ACHN (cell line): ENCODE measurements around the gene RGSL1.

Source experiments
- DNase-seq: peaks from one replicate; pipeline ENCODE4 v3.0.0-alpha.2; 2015
- in situ Hi-C: cut with HindIII; loops from 2 replicates; pipeline ENCODE4 v1.10.0; 2017; ENCODE audit warnings: low sequenced_read_pairs, low pct_ligation_motif_present, low pct_unique_long_range_greater_than_20kb

RGSL1 gene

GRCh38 chr1:182450087-182450486, at the start of gene RGSL1:
RGSL1 (plus strand) TSS chr1:182450146; CDS start chr1:182450166, 20 bp downstream.
- DNase-seq: no peak
- in situ Hi-C loops: no loop called here

GRCh38 chr1:182400567-182400966, 49.4 kb upstream of the RGSL1 start, which contains the start of gene TEDDM1:
TEDDM1 (minus strand) TSS chr1:182400667; CDS start chr1:182400485, 182 bp downstream.
- DNase-seq: no peak
- in situ Hi-C loops: no loop called here

GRCh38 chr1:182404781-182405180, 45.2 kb upstream of the RGSL1 start:
- in situ Hi-C loops: no loop called here
- no peak for DNase-seq

DNA sequence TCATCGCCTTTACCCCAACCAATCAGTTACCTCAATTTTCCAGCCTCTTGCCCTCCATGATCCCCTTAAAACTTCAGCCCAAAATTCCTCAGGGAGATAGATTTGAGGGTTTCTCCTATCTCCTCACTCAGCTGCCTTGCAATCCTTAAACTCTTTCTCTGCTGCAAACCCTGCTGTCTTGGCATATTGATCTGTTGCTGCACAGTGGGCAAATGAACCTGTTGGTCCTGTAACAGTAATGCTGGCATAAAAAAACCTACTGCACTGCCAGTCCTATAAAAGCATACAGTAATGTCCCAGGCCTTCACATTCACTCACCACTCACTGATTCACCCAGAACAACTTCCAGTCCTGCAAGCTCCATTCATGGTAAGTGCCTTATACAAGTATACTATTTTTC, 44.4 kb upstream of the RGSL1 start:
- DNase-seq: no peak
- in situ Hi-C loops: no loop called here

GRCh38 chr1:182406012-182406411, 43.9 kb upstream of the RGSL1 start:
- no peak for DNase-seq
- in situ Hi-C loops: no loop called here

DNA sequence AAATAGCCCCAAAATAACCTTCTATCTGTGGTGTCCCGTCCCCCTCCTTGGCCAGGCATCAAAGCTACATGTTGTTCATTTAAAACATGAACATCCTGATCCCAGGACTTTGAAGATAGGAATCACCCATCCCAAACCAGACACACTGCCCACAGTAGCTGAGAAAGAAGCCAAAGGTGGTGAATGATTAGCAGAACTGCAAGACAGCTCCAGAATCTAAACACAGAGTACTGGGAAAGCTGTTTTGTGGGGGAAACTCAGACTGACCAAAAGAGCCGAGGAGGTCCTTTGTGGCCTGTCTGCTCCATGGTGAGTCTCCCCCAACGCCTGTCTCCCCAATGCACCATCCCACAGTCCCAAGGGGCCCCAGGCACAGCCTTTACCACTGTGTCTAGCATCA, 42.2 kb upstream of the RGSL1 start:
- no peak for DNase-seq
- in situ Hi-C loops: no loop called here

GRCh38 chr1:182408435-182409075, 41.4 kb upstream of the RGSL1 start:
- in situ Hi-C loops: no loop called here

GRCh38 chr1:182410138-182410537, 39.8 kb upstream of the RGSL1 start:
- no peak for DNase-seq
- in situ Hi-C loops: no loop called here

More at GRCh38 chr1:182408435-182409075, 41.4 kb upstream of the RGSL1 start:
- DNase-seq: no peak

DNA sequence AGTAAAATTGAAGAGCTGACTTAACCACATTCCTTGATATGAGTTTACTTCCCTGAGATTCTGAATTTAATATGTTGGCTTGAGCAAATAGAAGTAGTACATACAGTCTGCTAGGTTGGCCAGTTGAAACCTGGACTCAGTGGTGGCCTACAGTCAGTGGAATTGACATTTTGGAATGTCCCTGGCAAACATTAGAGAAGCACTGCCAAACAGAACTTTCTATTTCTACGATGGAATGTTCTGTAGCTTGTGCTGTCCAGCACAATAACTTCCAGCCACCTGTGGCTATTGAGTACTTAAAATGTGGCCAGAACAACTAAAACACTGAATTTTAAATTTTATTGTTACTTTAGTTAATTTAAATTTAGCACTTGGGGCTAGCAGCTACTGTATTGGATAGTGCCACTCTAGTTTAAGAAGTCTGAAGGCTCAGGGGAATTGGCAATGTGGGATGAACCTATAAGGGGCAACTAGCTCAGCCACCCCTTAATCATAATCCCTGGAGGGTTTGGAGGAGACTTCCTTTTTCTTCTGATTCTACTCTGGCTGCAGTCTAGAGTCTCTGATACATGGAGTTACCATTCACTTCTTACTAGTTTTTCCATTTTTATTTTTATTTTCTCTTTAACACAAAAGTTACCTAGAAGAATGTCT, 39.2 kb upstream of the RGSL1 start:
- in situ Hi-C loops: no loop called here
- DNase-seq: no peak

DNA sequence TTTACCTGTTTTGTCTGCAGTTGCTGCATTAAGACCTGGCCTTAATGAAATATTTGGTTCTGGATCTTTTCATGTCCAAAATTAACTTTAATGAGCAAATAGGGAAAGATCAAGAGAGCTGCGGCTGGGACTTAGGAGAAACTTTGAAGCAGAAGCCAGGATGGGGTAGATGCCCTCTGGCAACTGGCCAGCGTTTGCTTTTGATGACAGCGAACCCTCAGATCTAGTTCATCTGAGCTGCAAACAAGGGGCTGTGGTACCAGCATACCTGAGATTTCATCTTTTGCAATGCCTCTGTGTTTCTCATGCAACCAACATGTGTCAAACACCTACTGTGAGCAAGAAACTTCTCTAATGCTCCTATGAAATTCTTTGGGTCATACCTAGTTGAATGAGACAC, 36.5 kb upstream of the RGSL1 start:
- DNase-seq: no peak
- in situ Hi-C loops: no loop called here

GRCh38 chr1:182413969-182414368, 36.0 kb upstream of the RGSL1 start:
- DNase-seq: no peak
- in situ Hi-C loops: no loop called here

DNA sequence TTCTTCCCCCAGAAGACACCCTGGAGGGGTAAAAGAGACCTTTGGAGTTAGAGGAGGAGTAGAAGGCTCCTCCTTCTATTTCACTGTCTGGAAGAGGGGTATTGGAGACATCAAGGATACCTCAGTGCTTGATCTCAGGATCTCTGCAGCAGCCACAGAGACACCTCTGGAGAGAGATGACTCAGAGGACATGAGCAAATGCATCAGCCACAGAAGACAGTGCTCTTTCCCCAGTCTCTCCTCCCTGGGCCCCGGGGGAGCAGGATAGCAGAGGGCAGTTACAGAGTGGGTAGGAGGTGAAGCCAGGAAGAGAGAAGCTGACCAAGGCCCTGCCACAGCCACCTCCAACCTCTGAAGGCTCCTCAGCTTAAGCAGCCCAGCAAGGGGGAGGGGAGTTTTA, 34.2 kb upstream of the RGSL1 start:
- no peak for DNase-seq
- in situ Hi-C loops: no loop called here

DNA sequence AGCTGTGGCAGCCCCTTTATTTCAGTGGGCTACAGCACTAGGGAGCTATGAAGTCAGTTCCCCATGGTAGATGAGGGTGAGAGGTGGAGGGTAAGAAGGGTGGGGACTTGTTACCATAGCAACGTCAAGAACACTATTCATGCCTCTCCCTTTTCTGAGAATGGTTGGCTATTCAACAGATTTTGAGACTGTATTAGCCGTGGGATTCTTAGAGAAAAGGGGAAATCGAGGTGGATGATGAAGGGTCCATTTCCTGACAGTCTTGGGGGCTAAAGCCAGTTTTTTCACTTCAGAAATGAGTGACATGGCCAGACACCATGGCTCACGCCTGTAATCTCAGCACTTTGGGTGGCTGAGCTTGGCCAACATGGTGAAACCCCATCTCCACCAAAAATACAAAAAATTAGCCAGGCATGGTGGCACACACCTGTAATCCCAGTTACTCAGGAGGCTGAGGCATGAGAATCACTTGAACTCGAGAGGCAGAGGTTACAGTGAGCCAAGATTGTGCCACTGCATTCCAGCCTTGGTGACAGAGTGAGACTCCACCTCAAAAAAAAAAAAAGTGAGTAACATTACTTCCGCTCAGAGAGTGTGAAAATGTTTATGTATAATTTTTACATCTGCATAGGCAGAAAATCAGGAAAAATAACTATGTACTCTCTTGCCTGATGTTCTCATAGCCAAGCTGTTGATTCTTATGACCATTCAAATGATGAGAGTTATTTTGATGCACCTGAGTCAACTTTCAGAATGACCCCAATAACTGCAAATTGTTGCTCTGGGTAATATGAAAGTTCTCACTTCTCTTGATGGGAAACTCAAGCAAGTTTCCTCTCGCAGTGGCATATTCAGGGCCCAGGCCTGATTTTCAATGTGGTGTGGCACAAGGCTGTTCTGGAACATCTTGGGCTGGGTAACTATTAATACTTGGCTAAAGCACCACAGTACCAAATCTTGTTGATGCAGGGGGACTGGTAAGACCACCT, 23.2 kb upstream of the RGSL1 start:
- DNase-seq: no peak
- in situ Hi-C loops: no loop called here

DNA sequence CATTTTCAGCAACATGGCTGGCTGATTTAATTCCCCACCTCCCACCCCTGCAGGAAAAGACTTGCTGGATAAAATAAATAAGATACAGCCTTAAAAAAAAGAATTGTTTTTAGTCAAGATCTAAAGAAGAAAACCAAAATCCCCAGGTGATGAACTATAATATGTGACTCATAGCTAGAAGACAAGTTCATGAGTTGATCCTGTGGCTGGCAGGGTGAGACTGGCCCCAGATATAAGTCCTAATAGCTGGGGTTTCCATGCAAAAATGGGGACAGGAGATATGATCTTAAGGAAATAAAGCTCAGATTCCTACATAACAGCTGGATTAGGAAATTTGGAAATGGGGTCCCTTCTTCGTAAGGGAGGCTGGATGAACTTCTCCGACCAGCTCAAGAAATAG, 21.9 kb upstream of the RGSL1 start:
- in situ Hi-C loops: no loop called here
- DNase-seq: no peak

DNA sequence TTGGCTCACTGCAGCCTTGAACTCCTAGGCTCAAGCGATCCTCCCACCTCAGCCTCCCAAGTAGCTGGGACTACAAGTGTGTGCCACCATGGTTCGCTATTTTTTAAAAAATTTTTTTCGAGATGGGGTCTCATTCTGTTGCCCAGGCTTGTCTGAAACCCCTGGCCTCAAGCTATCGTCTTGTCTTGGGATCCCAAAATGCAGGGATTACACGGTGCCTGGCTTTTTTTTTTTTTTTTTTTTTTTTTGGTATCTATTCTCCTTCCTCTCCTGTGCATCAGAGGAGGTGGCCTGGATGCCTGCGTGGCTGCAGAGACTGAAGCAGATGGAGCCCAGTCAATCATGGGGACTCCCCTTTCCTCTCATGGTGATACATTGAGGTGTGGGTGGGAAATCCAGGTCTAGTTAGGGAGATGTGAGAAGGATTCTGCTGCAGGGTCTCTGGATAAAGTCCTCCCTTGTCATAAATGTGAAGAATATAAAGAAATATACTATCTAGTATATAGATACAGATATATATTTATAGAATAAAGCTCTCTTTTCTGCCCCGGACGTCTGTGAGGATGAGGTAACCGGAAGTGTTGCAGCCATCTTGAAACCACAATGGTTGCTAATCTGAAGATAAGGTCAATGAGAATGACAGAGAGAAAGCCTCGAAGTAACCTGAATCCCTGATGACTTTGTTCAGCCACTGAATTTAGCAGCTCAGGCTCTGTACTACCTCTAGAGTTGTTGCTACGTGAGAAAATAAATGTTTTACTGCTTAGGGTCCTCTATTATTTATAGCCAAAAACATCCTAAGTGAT, 19.5 kb upstream of the RGSL1 start:
- no peak for DNase-seq
- in situ Hi-C loops: no loop called here

GRCh38 chr1:182431278-182431677, 18.7 kb upstream of the RGSL1 start:
- in situ Hi-C loops: no loop called here
- DNase-seq: no peak

GRCh38 chr1:182433580-182433979, 16.4 kb upstream of the RGSL1 start:
- in situ Hi-C loops: no loop called here
- DNase-seq: no peak

DNA sequence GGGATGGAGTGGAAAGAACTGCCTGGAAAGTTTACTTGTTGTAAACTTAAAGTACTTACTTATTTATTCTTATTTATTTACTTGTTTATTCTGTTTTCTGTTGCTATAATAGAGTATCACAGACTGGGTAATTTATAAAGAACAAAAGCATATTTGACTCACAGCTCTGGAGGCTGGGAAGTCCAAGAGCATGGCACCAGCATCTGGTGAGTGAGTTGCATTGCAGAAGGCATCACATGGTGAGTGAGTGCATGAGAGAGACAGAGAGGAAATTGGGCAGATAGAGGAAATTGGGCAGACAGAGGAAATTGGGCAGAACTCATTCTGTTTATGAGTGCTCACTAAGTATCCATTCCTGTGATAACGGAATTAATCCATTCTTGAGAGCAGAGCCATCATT, 11.6 kb upstream of the RGSL1 start:
- DNase-seq: no peak
- in situ Hi-C loops: no loop called here
